ENCODE measurements around the gene ACAP3.

The ACAP3 gene

GRCh38 chr1:1325288-1326074 is 17.8 kb upstream of the ACAP3 start:
- in situ Hi-C loops (cut with MboI; ENCODE audit: low sequenced_read_pairs, unreplicated experiment) = no loop called here
- DNase-seq (ENCODE audit: low spot score) = no peak
- TF ChIP-seq, protein P1, sequence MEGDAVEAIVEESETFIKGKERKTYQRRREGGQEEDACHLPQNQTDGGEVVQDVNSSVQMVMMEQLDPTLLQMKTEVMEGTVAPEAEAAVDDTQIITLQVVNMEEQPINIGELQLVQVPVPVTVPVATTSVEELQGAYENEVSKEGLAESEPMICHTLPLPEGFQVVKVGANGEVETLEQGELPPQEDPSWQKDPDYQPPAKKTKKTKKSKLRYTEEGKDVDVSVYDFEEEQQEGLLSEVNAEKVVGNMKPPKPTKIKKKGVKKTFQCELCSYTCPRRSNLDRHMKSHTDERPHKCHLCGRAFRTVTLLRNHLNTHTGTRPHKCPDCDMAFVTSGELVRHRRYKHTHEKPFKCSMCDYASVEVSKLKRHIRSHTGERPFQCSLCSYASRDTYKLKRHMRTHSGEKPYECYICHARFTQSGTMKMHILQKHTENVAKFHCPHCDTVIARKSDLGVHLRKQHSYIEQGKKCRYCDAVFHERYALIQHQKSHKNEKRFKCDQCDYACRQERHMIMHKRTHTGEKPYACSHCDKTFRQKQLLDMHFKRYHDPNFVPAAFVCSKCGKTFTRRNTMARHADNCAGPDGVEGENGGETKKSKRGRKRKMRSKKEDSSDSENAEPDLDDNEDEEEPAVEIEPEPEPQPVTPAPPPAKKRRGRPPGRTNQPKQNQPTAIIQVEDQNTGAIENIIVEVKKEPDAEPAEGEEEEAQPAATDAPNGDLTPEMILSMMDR (IDR thresholded peaks at IDR 0.05; ENCODE audit: borderline replicate concordance, control extremely low read depth, extremely low read depth, insufficient read depth, missing control alignments) = no peak

GRCh38 chr1:1324524-1325287 is 17.0 kb upstream of the ACAP3 start, which contains the start of the genes CPTP and INTS11:
TSS of gene CPTP (plus strand) at chr1:1324802. CDS start at chr1:1326911, 2,109 bp downstream.
TSS of gene INTS11 (minus strand) at chr1:1324660. CDS start at chr1:1324608, 52 bp downstream.
- TF ChIP-seq, protein P1 (IDR thresholded peaks at IDR 0.05; ENCODE audit: borderline replicate concordance, control extremely low read depth, extremely low read depth, insufficient read depth, missing control alignments) = no peak
- in situ Hi-C loops (cut with MboI; ENCODE audit: low sequenced_read_pairs, unreplicated experiment) = no loop called here
- peak; percentile 99 for DNase-seq (ENCODE audit: low spot score)

DNA sequence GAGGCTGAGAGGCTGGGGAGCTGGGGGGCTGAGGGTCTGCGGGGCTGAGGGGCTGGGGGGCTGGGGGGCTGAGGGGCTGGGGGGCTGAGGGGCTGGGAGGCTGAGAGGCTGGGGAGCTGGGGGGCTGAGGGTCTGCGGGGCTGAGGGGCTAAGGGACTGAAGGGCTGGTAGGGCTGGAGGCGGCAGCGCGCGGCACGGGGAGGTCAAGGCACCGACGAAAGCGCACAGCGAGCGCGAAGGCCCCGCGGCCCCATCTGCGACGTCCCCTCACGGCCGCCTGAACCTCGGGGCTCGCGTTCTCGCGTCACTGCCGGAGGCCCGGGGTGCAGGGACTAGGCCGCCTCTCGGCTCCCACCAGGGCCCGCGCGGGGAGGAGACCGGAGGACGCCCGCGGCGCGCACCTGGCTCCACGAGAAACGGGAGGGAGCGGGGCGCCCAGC is 16.4 kb upstream of the ACAP3 start:
- TF ChIP-seq, protein P1 (IDR thresholded peaks at IDR 0.05; ENCODE audit: borderline replicate concordance, control extremely low read depth, extremely low read depth, insufficient read depth, missing control alignments) = no peak
- no peak for DNase-seq (ENCODE audit: low spot score)
- in situ Hi-C loops (cut with MboI; ENCODE audit: low sequenced_read_pairs, unreplicated experiment) = no loop called here

GRCh38 chr1:1322952-1323351 is 15.2 kb upstream of the ACAP3 start:
- in situ Hi-C loops (cut with MboI; ENCODE audit: low sequenced_read_pairs, unreplicated experiment) = no loop called here
- no peak for DNase-seq (ENCODE audit: low spot score)
- TF ChIP-seq, protein P1 (IDR thresholded peaks at IDR 0.05; ENCODE audit: borderline replicate concordance, control extremely low read depth, extremely low read depth, insufficient read depth, missing control alignments) = no peak

DNA sequence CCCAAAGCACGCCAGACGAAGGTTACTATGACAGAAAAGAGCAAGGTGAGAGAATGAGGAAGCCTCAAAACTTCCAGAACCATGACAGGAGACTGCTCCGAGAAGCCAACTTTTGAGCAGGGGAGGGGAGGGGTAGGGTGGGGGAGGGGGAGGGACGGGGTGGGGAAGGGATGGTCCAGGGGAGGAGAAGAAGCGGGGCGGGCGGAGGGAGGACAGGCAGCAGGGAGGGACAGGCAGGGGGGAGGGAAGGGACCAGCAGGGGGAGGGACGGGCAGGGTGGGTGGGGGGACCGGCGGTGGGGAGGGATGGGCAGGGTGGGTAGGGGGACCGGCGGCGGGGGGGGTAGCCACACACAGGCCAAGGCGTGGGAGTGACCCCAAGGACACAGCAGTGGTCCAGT is 14.7 kb upstream of the ACAP3 start:
- DNase-seq (ENCODE audit: low spot score) = no peak
- TF ChIP-seq, protein P1 (IDR thresholded peaks at IDR 0.05; ENCODE audit: borderline replicate concordance, control extremely low read depth, extremely low read depth, insufficient read depth, missing control alignments) = no peak
- in situ Hi-C loops (cut with MboI; ENCODE audit: low sequenced_read_pairs, unreplicated experiment) = no loop called here

- no peak for DNase-seq (ENCODE audit: low spot score)
- in situ Hi-C loops (cut with MboI; ENCODE audit: low sequenced_read_pairs, unreplicated experiment) = no loop called here
- TF ChIP-seq, protein P1 (IDR thresholded peaks at IDR 0.05; ENCODE audit: borderline replicate concordance, control extremely low read depth, extremely low read depth, insufficient read depth, missing control alignments) = no peak
Measured at GRCh38 chr1:1321477-1321876, 13.7 kb upstream of the ACAP3 start.

Measured in GM13976 (cell line).